Brain microvascular endothelial cell (primary cell): ENCODE results near the gene JADE1.

Source experiments
- DNase-seq: peaks from one replicate; pipeline ENCODE4 v3.0.0-alpha.2; 2020
- H3K27ac ChIP-seq: fragments of 250-450 bp; sonication (Bioruptor Pico); 2 replicates; pipeline ENCODE4 v1.5.1; 2020; ENCODE audit warnings: mild to moderate bottlenecking, moderate library complexity
- H3K27me3 ChIP-seq: fragments of 250-450 bp; sonication (Bioruptor Pico); replicated peaks from 2 replicates; pipeline ENCODE4 v1.5.1; 2020; ENCODE audit warnings: mild to moderate bottlenecking
- H3K36me3 ChIP-seq: fragments of 250-450 bp; sonication (Bioruptor Pico); replicated peaks from 2 replicates; pipeline ENCODE4 v1.5.1; 2020; ENCODE audit warnings: mild to moderate bottlenecking
- H3K4me3 ChIP-seq: 2 replicates; pipeline ENCODE4 v1.5.1; 2011; ENCODE audit warnings: low read depth, mild to moderate bottlenecking, control low read depth, low read length, moderate library complexity
- in situ Hi-C: cut with HindIII; loops from 2 replicates; pipeline ENCODE4 v1.10.0; 2017; ENCODE audit warnings: low sequenced_read_pairs, low pct_ligation_motif_present
- TF ChIP-seq, protein P1 (sequence below): IDR thresholded peaks from 2 replicates; pipeline ENCODE4 v1.5.1; 2011; ENCODE audit warnings: low read depth, mild to moderate bottlenecking, moderate library complexity, low read length, control low read depth, inconsistent platforms; ENCODE audit errors: missing control alignments

The JADE1 gene

DNA sequence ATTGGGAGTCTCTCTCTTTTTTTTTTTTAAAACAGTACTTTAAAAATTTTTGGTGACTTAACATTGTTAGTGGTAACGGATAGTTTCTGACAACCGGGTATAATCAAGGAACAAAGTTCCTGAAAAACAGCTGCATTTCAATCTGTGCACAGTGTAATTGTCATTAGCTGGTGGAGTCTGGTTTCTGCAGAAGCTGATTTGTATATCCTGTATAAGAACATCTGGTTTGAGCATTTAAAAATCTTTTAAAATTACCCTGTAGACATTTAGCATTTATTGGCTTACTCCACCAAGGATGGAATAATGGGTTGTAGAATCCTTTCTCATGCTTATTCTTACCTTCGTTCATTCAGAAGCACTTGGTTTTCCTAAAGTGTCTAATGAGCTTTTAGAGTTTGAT is 11.2 kb downstream of the JADE1 start:
- TF ChIP-seq, protein P1, sequence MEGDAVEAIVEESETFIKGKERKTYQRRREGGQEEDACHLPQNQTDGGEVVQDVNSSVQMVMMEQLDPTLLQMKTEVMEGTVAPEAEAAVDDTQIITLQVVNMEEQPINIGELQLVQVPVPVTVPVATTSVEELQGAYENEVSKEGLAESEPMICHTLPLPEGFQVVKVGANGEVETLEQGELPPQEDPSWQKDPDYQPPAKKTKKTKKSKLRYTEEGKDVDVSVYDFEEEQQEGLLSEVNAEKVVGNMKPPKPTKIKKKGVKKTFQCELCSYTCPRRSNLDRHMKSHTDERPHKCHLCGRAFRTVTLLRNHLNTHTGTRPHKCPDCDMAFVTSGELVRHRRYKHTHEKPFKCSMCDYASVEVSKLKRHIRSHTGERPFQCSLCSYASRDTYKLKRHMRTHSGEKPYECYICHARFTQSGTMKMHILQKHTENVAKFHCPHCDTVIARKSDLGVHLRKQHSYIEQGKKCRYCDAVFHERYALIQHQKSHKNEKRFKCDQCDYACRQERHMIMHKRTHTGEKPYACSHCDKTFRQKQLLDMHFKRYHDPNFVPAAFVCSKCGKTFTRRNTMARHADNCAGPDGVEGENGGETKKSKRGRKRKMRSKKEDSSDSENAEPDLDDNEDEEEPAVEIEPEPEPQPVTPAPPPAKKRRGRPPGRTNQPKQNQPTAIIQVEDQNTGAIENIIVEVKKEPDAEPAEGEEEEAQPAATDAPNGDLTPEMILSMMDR = no peak
- H3K4me3 ChIP-seq = no peak overlapping the region
- H3K27ac ChIP-seq = no peak overlapping the region
- no peaks in the 10 kb centered on the region for H3K36me3 ChIP-seq
- in situ Hi-C loops = no loop called here
- H3K27me3 ChIP-seq = no peaks in the 10 kb centered on the region
- DNase-seq = no peak

DNA sequence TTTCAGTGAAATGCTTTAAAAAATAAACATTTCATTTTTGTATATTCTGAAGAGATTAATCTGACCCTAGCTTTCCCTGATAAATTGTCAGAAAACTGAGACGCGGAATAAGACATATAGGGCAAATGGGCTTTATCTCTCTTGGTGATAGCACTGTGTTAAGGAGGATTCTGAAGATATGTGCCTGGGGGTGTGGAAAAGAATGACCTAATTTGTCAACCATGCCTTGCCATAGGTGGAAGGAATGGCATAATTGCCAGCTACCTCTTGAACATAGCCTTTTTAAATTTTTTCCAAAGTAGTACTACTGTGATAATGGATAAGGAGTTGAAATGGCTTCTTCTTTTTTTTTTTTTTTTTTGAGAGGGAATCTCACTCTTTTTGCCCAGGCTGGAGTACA is 11.7 kb downstream of the JADE1 start:
- H3K4me3 ChIP-seq = no peak overlapping the region
- no peaks in the 10 kb centered on the region for H3K27me3 ChIP-seq
- no peak overlapping the region for H3K27ac ChIP-seq
- in situ Hi-C loops = no loop called here
- H3K36me3 ChIP-seq = no peaks in the 10 kb centered on the region
- TF ChIP-seq, protein P1 = no peak
- DNase-seq = no peak

DNA sequence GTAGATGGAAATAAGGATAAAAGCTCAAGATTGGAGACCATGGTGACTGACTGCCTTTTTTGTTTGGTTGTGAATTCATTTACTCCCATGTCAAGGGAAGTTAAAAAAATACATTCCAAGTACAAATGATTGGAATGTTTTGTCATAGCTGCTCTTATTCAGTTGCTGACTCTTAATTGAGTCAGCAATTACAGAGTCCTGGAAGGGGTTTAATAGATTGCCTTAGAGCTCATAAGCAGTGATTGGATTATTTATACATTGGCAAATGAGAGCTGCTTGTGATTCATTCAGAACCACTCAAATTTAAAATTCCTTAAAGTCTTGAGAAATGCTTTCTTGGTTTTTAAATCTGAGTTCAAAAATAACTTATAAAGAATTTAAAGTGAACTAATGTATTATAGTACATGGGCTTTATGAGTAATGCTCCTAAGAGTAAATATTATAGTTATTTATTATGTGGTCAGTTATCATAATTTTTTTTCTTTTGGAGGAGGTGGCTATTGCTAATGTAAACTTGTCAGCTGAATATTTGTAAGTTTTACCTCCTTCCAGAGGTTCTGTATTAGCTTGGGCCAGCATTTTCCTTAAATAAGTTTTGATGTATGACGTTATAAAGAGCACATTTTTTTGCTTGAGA is 13.6 kb downstream of the JADE1 start:
- TF ChIP-seq, protein P1 = no peak
- Histone ChIP-seq H3K4me3 (no peak overlapping the region), H3K27ac (peak overlapping the region; percentile 84), H3K36me3 (no peaks in the 10 kb centered on the region), H3K27me3 (no peaks in the 10 kb centered on the region)
- in situ Hi-C loops = no loop called here
- DNase-seq = peak; percentile 41

DNA sequence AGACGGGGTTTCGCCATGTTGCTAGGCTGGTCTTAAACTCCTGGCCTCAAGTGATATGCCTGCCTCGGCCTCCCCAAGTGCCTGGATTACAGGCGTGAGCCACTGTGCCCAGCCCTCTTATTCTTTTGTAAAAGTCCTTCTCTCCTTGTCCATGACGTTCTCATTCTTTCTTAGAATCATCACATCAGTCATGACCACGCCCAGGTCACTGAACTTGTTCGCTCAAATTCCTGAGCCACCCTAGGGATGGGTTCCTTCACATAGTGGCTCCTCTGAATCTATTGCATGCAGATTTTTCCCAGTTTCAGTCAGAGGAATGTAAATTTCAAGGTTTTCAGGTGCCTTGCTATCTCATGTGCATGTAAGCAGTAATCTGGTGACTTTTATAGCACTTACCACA is 15.7 kb downstream of the JADE1 start:
- peak; percentile 61 for DNase-seq

DNA sequence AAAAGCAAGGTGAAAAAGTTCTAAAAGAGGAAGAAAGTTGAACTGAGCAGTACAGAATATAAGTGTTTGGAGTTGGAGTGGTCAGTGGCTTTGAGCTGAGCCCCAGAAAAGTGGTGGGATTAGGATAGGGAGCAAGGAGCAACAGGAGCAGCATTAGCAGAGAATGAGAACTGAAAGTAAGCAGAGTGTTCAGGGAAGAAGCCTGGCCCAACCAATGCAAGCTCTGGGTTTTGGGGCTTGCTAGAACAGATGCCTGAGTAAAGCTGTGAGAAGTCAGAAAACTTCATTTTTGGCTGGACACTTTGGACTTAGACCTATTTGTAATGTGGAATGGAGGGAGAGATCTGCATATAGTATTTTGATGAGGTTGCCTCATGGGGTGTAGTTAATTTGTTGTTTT is 17.8 kb downstream of the JADE1 start:
- Histone ChIP-seq H3K27me3 (no peaks in the 10 kb centered on the region), H3K36me3 (peaks cover 5% of the 10 kb centered on the region), H3K4me3 (no peak overlapping the region), H3K27ac (no peak overlapping the region)
- TF ChIP-seq, protein P1 = no peak
- in situ Hi-C loops = no loop called here
- no peak for DNase-seq

More for the DNA sequence above, 15.7 kb downstream of the JADE1 start:
- no peak overlapping the region for H3K4me3 ChIP-seq
- H3K36me3 ChIP-seq = no peaks in the 10 kb centered on the region
- no peak overlapping the region for H3K27ac ChIP-seq
- H3K27me3 ChIP-seq = no peaks in the 10 kb centered on the region
- in situ Hi-C loops = no loop called here
- TF ChIP-seq, protein P1 = no peak

DNA sequence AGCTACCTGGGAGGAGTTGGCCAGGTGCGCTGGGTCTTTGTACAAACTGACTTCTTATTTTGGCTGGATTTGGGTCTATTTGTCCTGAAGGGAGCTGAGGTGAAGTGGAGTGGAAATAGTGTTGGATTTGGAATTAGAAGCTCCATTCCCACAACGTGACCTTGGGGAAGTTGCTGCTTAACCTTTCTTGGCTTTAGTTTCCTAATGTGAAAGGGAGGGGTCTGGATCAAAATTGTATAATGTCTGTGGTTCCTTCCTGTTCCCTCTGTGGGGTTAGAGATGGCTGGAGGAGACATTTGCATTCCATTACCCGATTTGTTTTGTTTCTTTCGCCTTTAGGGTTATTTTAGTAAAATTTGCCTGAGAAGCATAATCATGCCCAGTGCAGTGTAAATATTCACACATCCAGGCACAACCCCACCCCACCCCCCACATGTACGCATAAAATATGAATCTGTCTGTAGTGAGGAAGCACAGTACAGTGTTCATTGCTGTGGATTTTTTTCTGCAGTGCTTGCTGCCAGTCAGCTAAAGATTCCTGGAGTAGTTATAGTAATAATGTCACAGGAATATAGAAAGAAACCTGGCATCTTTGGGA is 21.5 kb downstream of the JADE1 start:
- in situ Hi-C loops = no loop called here
- Histone ChIP-seq H3K36me3 (peaks cover 15% of the 10 kb centered on the region), H3K4me3 (no peak overlapping the region), H3K27ac (peak overlapping the region; percentile 66), H3K27me3 (no peaks in the 10 kb centered on the region)
- no peak for DNase-seq
- TF ChIP-seq, protein P1 = no peak
